Ammon's horn (tissue), 1 donor: ENCODE measurements around the gene CNKSR3.

ENCODE experiments used
- DNase-seq: peaks from one replicate; pipeline ENCODE4 v3.0.0-alpha.2; 2016; ENCODE audit warnings: low spot score

CNKSR3 gene

DNA sequence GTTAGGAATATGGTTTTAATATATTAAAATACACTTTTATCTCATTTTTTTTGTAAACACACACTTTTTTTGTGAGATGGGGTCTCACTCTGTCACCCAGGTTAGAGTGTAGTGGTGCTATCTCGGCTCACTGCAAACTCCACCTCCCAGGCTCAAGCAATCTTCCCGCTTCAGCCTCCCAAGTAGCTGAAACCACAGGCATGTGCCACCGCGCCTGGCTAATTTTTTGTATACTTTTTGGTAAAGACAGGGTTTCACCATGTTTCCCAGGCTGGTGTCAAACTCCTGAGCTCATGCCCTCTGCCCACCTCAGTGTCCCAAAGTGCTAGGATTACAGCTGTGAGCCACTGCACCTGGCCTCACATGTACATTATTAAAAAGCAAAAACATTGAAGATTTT is 164.7 kb downstream of the CNKSR3 start:
- DNase-seq, result no peak

DNA sequence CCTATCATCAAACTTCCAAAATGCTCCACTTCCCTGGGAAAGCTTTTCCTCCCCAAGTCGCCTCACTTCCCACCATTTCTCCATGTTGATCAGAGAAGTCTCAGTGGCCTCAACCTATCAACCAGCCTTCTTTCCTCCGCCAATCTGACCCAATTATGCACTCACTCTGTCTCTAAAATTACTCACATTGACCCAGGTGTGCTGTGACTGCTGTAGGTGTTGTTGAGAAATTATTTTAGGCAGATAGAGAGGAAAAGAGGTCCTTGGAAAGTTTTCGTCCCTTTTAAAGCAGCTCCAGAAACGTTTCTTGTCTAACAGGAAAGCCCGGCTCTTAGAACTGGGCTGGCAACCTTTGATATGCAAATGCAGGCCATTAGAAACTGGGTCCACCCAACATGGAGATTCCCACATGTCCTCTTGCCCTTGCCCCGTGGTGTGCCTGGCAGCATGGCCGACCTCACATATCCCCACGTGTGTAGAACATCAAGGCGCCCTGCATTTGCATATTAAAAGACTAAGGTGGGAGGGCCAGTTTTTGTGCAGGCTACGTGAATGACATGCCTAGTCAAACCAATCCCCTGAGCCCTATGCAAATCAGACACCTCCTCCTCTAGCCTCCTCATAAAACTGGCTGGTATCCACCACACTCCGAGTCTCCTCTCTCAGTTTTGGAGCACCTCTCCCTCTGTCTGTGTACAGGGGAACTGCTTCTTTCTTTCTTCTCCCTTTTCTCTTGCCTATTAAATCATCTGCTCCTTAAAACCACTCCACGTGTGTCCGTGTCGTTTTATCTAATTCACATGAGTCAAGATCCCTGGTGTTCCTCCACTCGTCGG is 166.8 kb downstream of the CNKSR3 start:
- DNase-seq, result peak; percentile 13

GRCh38 chr6:154341871-154342270 is 168.6 kb downstream of the CNKSR3 start:
- DNase-seq, result no peak

DNA sequence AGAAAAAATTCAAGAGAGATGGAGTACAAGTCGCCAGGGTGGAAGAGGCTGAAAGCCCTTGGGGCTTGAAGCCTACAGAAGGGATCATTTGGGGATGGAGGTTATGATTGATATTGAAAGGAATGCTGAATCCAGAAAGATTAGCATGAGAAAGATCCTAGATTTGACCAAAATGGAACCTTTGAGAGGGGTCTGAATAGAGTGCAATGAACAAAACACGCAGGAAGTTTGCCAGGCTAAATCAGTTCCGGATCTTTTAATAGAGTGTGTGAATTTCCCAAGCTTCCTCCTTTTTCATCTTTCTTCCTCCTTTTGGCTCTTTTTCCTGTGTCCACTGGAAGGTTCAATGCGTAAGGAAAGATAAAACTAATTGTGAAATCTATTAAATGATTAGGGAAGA is 169.1 kb downstream of the CNKSR3 start:
- no peak for DNase-seq
